Measurements from ENCODE around the gene DHRS7. TPM values are rescaled to one million over a fixed set of nuclear protein-coding genes. Genes with fewer than 3 reads are reported as not detected.

DHRS7 gene
- total and polyA plus RNA-seq, 7 experiments from 2014 or later, result 29.9 to 118 (median 48.0) TPM

- ChIA-PET CTCF (no interaction called here), POLR2A (no interaction called here)
- DNase-seq, result no peak
- Mint-ChIP-seq H3K27ac (no peak overlapping the region), H3K4me1 (peaks cover 0 to 11% (median 0%) of the 10 kb centered on the region in 7 donors), H3K4me3 (no peak overlapping the region), H3K36me3 (peaks cover 8 to 37% (median 25%) of the 10 kb centered on the region in 5 donors), H3K27me3 (no peaks in the 10 kb centered on the region), H3K9me3 (peaks cover 0 to 4% (median 0%) of the 10 kb centered on the region in 11 donors)
- Histone ChIP-seq H3K4me3 (ENCODE audit: low read length) (no peak overlapping the region), H3K27ac (ENCODE audit: low read depth, low read length) (no peak overlapping the region), H3K9me3 (ENCODE audit: control insufficient read depth in 2 of 3, low read length in 3 of 3) (no peaks in the 10 kb centered on the region), H3K36me3 (ENCODE audit: control insufficient read depth in 2 of 3, insufficient read depth in 3 of 3, low read length in 3 of 3) (no peaks in the 10 kb centered on the region), H3K4me1 (ENCODE audit: control insufficient read depth in 2 of 2, insufficient read depth in 2 of 2, low read length in 2 of 2) (no peaks in the 10 kb centered on the region), H3K27me3 (ENCODE audit: control insufficient read depth in 2 of 2, insufficient read depth in 2 of 2, low read length in 2 of 2) (no peaks in the 10 kb centered on the region)
- no peak for ATAC-seq
- intact Hi-C loops (cut with micrococcal nuclease), result loop anchor here in 1 of 2 donors (5.0 kb wide), 1 partner anchor 48 kb away; no protein-coding TSS in a partner anchor
Measured at GRCh38 chr14:60134702-60135101, 30.5 kb downstream of the DHRS7 start.

- ChIA-PET POLR2A (no interaction called here), CTCF (interaction anchor here (0.6 kb wide), 1 partner anchor 35 kb away, joined by 3 read pairs; no protein-coding TSS in a partner anchor)
- H3K27me3 ChIP-seq (ENCODE audit: control insufficient read depth in 2 of 2, insufficient read depth in 2 of 2, low read length in 2 of 2), result no peaks in the 10 kb centered on the region
- H3K27me3 Mint-ChIP-seq, result no peaks in the 10 kb centered on the region
- H3K9me3 ChIP-seq (ENCODE audit: control insufficient read depth in 2 of 3, low read length in 3 of 3), result no peaks in the 10 kb centered on the region
- H3K36me3 Mint-ChIP-seq, result peaks cover 11 to 43% (median 29%) of the 10 kb centered on the region in 5 donors
- H3K9me3 Mint-ChIP-seq, result peaks cover 0 to 4% (median 0%) of the 10 kb centered on the region in 11 donors
- peaks cover 0 to 13% (median 0%) of the 10 kb centered on the region in 7 donors for H3K4me1 Mint-ChIP-seq
- no peak overlapping the region for H3K4me3 Mint-ChIP-seq
- no peak overlapping the region for H3K27ac Mint-ChIP-seq
- no peak overlapping the region for H3K4me3 ChIP-seq (ENCODE audit: low read length)
- no peaks in the 10 kb centered on the region for H3K36me3 ChIP-seq (ENCODE audit: control insufficient read depth in 2 of 3, insufficient read depth in 3 of 3, low read length in 3 of 3)
- DNase-seq, result no peak
- intact Hi-C loops (cut with micrococcal nuclease), result loop anchor here in 1 of 2 donors (2.0 to 5.0 kb wide), 2 partner anchors 15 to 49 kb away; no protein-coding TSS in a partner anchor
- no peaks in the 10 kb centered on the region for H3K4me1 ChIP-seq (ENCODE audit: control insufficient read depth in 2 of 2, insufficient read depth in 2 of 2, low read length in 2 of 2)
- H3K27ac ChIP-seq (ENCODE audit: low read depth, low read length), result no peak overlapping the region
- no peak for ATAC-seq
Measured at GRCh38 chr14:60133487-60133886, 31.7 kb downstream of the DHRS7 start.

DNA sequence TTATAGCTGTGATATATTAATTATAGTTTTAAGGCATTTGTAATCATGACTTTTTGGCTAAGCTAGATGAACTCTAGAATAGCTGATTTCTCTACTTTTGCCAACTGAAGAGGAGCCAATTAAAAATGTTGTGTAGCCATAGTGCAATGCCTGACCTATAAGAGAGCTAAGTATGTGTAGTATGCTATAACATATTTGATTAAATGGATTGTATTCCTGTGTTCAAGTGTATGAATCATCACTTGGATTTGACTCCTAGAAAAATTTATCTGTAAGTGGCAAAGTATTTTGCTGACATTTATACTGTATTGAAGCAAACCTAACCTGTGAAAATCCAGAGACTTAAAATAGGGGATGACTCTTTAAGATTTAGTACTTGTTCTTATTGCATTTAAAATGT lies 39.3 kb downstream of the DHRS7 start:
- no peak overlapping the region for H3K4me3 ChIP-seq (ENCODE audit: low read length)
- H3K4me1 ChIP-seq (ENCODE audit: control insufficient read depth in 2 of 2, insufficient read depth in 2 of 2, low read length in 2 of 2), result no peaks in the 10 kb centered on the region
- H3K36me3 ChIP-seq (ENCODE audit: control insufficient read depth in 2 of 3, insufficient read depth in 3 of 3, low read length in 3 of 3), result peaks cover 0 to 54% (median 25%) of the 10 kb centered on the region in 3 experiments
- peaks cover 0 to 10% (median 0%) of the 10 kb centered on the region in 11 donors for H3K9me3 Mint-ChIP-seq
- no peaks in the 10 kb centered on the region for H3K9me3 ChIP-seq (ENCODE audit: control insufficient read depth in 2 of 3, low read length in 3 of 3)
- intact Hi-C loops (cut with micrococcal nuclease), result no loop called here
- H3K4me3 Mint-ChIP-seq, result no peak overlapping the region
- peaks cover 0 to 15% (median 0%) of the 10 kb centered on the region in 7 donors for H3K4me1 Mint-ChIP-seq
- ATAC-seq (no peak), DNase-seq (no peak)
- POLR2A ChIA-PET, result no interaction called here
- H3K36me3 Mint-ChIP-seq, result peaks cover 36 to 79% (median 65%) of the 10 kb centered on the region in 5 donors
- H3K27ac Mint-ChIP-seq, result no peak overlapping the region
- CTCF ChIA-PET, result interaction anchor here (0.7 kb wide), 1 partner anchor 1136 kb away, joined by 3 read pairs; no protein-coding TSS in a partner anchor
- no peak overlapping the region for H3K27ac ChIP-seq (ENCODE audit: low read depth, low read length)
- no peaks in the 10 kb centered on the region for H3K27me3 ChIP-seq (ENCODE audit: control insufficient read depth in 2 of 2, insufficient read depth in 2 of 2, low read length in 2 of 2)
- H3K27me3 Mint-ChIP-seq, result no peaks in the 10 kb centered on the region

DNA sequence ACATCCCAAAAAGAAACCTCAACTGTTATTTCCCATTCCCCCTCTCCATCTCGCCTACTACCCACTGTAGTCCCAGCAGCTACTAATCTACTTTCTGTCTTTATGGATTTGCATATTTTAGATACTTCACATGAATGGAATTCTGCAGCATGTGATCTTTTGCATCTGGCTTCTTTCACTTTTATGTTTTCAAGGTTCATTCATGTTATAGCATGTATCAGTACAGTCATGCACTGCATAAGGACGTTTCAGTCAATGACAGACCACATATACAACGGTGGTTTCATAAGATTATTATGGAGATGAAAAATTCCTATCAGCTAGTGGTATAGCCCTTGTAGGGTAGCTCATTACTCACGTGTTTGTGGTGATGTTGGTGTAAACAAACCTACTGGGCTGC lies 49.0 kb downstream of the DHRS7 start:
- peaks cover 0 to 8% (median 3%) of the 10 kb centered on the region in 7 donors for H3K4me1 Mint-ChIP-seq
- ATAC-seq, result no peak
- H3K9me3 Mint-ChIP-seq, result no peaks in the 10 kb centered on the region
- no peaks in the 10 kb centered on the region for H3K27me3 Mint-ChIP-seq
- Histone ChIP-seq H3K27ac (ENCODE audit: low read depth, low read length) (no peak overlapping the region), H3K27me3 (ENCODE audit: control insufficient read depth in 2 of 2, insufficient read depth in 2 of 2, low read length in 2 of 2) (no peaks in the 10 kb centered on the region), H3K9me3 (ENCODE audit: control insufficient read depth in 2 of 3, low read length in 3 of 3) (no peaks in the 10 kb centered on the region), H3K4me1 (ENCODE audit: control insufficient read depth in 2 of 2, insufficient read depth in 2 of 2, low read length in 2 of 2) (no peaks in the 10 kb centered on the region), H3K4me3 (ENCODE audit: low read length) (no peak overlapping the region), H3K36me3 (ENCODE audit: control insufficient read depth in 2 of 3, insufficient read depth in 3 of 3, low read length in 3 of 3) (peaks cover 3 to 24% (median 7%) of the 10 kb centered on the region in 3 experiments)
- no peak overlapping the region for H3K4me3 Mint-ChIP-seq
- H3K27ac Mint-ChIP-seq, result no peak overlapping the region
- ChIA-PET POLR2A (no interaction called here), CTCF (interaction anchor here (1.0 kb wide), 1 partner anchor 51 kb away, joined by 3 read pairs; no protein-coding TSS in a partner anchor)
- intact Hi-C loops (cut with micrococcal nuclease), result no loop called here
- DNase-seq, result no peak
- H3K36me3 Mint-ChIP-seq, result peaks cover 8 to 44% (median 29%) of the 10 kb centered on the region in 5 donors

GRCh38 chr14:60114881-60115280 lies 50.3 kb downstream of the DHRS7 start:
- H3K27ac Mint-ChIP-seq, result no peak overlapping the region
- no peak overlapping the region for H3K4me3 Mint-ChIP-seq
- CTCF ChIA-PET, result no interaction called here

GRCh38 chr14:60111732-60112131 lies 53.5 kb downstream of the DHRS7 start:
- no peak for ATAC-seq
- H3K36me3 ChIP-seq (ENCODE audit: control insufficient read depth in 2 of 3, insufficient read depth in 3 of 3, low read length in 3 of 3), result peaks cover 0 to 11% (median 0%) of the 10 kb centered on the region in 3 experiments
- Mint-ChIP-seq H3K9me3 (peaks cover 0 to 3% (median 0%) of the 10 kb centered on the region in 11 donors), H3K27ac (no peak overlapping the region), H3K4me1 (peaks cover 12 to 32% (median 18%) of the 10 kb centered on the region in 7 donors), H3K36me3 (peaks cover 15 to 43% (median 31%) of the 10 kb centered on the region in 5 donors), H3K27me3 (no peaks in the 10 kb centered on the region), H3K4me3 (no peak overlapping the region)
- H3K27ac ChIP-seq (ENCODE audit: low read depth, low read length), result no peak overlapping the region
- H3K4me3 ChIP-seq (ENCODE audit: low read length), result no peak overlapping the region
- intact Hi-C loops (cut with micrococcal nuclease), result no loop called here
- no peaks in the 10 kb centered on the region for H3K4me1 ChIP-seq (ENCODE audit: control insufficient read depth in 2 of 2, insufficient read depth in 2 of 2, low read length in 2 of 2)
- POLR2A ChIA-PET, result interaction anchor here (0.8 kb wide), 1 partner anchor 21 kb away, joined by 4 read pairs; no protein-coding TSS in a partner anchor
- no peaks in the 10 kb centered on the region for H3K27me3 ChIP-seq (ENCODE audit: control insufficient read depth in 2 of 2, insufficient read depth in 2 of 2, low read length in 2 of 2)
- CTCF ChIA-PET, result interaction anchor here (0.9 kb wide), 1 partner anchor 73 kb away, joined by 3 read pairs; no protein-coding TSS in a partner anchor
- DNase-seq, result no peak
- no peaks in the 10 kb centered on the region for H3K9me3 ChIP-seq (ENCODE audit: control insufficient read depth in 2 of 3, low read length in 3 of 3)

More at GRCh38 chr14:60114881-60115280, 50.3 kb downstream of the DHRS7 start:
- H3K4me1 Mint-ChIP-seq, result peaks cover 1 to 17% (median 8%) of the 10 kb centered on the region in 7 donors
- no peaks in the 10 kb centered on the region for H3K9me3 Mint-ChIP-seq
- no peaks in the 10 kb centered on the region for H3K27me3 ChIP-seq (ENCODE audit: control insufficient read depth in 2 of 2, insufficient read depth in 2 of 2, low read length in 2 of 2)
- intact Hi-C loops (cut with micrococcal nuclease), result no loop called here
- no peak for ATAC-seq
- no peaks in the 10 kb centered on the region for H3K27me3 Mint-ChIP-seq
- POLR2A ChIA-PET, result interaction anchor here (0.9 kb wide), 1 partner anchor 8 kb away, joined by 4 read pairs; no protein-coding TSS in a partner anchor
- H3K27ac ChIP-seq (ENCODE audit: low read depth, low read length), result no peak overlapping the region
- no peak overlapping the region for H3K4me3 ChIP-seq (ENCODE audit: low read length)
- peaks cover 9 to 40% (median 29%) of the 10 kb centered on the region in 5 donors for H3K36me3 Mint-ChIP-seq
- H3K36me3 ChIP-seq (ENCODE audit: control insufficient read depth in 2 of 3, insufficient read depth in 3 of 3, low read length in 3 of 3), result peaks cover 3 to 19% (median 7%) of the 10 kb centered on the region in 3 experiments
- no peaks in the 10 kb centered on the region for H3K4me1 ChIP-seq (ENCODE audit: control insufficient read depth in 2 of 2, insufficient read depth in 2 of 2, low read length in 2 of 2)
- H3K9me3 ChIP-seq (ENCODE audit: control insufficient read depth in 2 of 3, low read length in 3 of 3), result no peaks in the 10 kb centered on the region
- DNase-seq, result no peak
